ENCODE results near the gene CACNG4. TPM values are rescaled to one million over a fixed set of nuclear protein-coding genes. Genes with fewer than 3 reads are reported as not detected.

CACNG4 gene
- total RNA-seq, 1 donor from 2014 or later, result not detected

DNA sequence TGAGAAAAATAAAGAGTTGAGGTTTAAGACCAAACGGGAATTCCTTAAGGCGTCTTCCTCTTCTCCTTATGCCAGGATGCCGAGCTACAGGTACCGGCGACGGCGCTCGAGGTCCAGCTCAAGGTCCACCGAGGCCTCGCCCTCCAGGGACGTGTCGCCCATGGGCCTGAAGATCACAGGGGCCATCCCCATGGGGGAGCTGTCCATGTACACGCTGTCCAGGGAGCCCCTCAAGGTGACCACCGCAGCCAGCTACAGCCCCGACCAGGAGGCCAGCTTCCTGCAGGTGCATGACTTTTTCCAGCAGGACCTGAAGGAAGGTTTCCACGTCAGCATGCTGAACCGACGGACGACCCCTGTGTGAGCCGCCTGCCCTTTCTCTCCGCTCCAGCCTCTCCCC, 66.1 kb downstream of the CACNG4 start:
- Histone ChIP-seq H3K4me1 (peaks cover 8% of the 10 kb centered on the region), H3K27me3 (ENCODE audit: low read depth) (no peaks in the 10 kb centered on the region), H3K9me3 (replicated peaks) (no peaks in the 10 kb centered on the region), H3K27ac (replicated peaks) (no peak overlapping the region), H3K4me3 (no peak overlapping the region), H3K36me3 (no peaks in the 10 kb centered on the region)
- TF ChIP-seq, protein P1, sequence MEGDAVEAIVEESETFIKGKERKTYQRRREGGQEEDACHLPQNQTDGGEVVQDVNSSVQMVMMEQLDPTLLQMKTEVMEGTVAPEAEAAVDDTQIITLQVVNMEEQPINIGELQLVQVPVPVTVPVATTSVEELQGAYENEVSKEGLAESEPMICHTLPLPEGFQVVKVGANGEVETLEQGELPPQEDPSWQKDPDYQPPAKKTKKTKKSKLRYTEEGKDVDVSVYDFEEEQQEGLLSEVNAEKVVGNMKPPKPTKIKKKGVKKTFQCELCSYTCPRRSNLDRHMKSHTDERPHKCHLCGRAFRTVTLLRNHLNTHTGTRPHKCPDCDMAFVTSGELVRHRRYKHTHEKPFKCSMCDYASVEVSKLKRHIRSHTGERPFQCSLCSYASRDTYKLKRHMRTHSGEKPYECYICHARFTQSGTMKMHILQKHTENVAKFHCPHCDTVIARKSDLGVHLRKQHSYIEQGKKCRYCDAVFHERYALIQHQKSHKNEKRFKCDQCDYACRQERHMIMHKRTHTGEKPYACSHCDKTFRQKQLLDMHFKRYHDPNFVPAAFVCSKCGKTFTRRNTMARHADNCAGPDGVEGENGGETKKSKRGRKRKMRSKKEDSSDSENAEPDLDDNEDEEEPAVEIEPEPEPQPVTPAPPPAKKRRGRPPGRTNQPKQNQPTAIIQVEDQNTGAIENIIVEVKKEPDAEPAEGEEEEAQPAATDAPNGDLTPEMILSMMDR (IDR thresholded peaks at IDR 0.05; ENCODE audit: borderline replicate concordance), result no peak
- no peak for DNase-seq
- intact Hi-C loops (cut with micrococcal nuclease), result no loop called here

DNA sequence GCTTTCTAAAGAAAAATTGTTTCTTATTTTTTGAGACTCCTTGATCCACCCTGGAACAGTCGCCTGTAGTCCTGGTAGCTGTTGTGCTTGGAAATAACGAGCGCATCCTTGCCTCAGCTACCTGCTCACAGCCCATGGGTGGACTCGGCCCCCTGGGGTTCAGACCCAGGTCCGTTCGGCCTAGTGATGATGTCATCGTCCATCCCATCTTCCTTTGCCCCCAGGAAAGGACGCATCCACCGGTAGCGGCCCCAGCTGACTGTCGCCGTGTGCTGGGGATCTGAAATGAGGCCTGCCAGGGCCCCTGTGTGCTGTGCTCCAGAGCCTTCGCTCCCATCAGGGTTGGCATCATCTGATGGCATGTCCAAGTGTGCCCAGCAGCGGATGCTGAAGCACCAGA, 67.9 kb downstream of the CACNG4 start:
- intact Hi-C loops (cut with micrococcal nuclease), result no loop called here
- no peak overlapping the region for H3K4me3 ChIP-seq
- no peak for DNase-seq
- H3K27ac ChIP-seq (replicated peaks), result no peak overlapping the region
- peaks cover 2% of the 10 kb centered on the region for H3K4me1 ChIP-seq
- no peaks in the 10 kb centered on the region for H3K27me3 ChIP-seq (ENCODE audit: low read depth)
- no peaks in the 10 kb centered on the region for H3K9me3 ChIP-seq (replicated peaks)
- H3K36me3 ChIP-seq, result no peaks in the 10 kb centered on the region
- TF ChIP-seq, protein P1 (IDR thresholded peaks at IDR 0.05; ENCODE audit: borderline replicate concordance), result no peak

DNA sequence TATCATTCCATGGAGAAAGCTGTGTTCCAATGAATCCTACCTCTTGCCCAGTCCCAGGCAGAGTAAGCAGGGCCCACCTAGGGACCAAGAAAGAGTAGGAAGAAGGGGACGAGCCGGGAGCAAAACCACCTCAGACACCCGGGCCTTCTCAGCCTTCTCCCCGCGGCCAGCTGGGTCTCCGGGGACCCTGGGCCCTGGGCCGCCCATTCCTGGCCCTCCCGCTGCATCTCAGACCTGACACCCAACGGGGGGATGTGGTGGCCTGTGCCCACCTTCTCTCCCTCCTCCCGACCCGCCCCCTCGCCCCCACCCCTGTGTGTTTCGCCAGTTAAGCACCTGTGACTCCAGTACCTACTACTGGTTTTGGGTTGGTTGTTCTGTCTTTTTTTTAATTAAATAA, 68.5 kb downstream of the CACNG4 start:
- TF ChIP-seq, protein P1 (IDR thresholded peaks at IDR 0.05; ENCODE audit: borderline replicate concordance), result no peak
- intact Hi-C loops (cut with micrococcal nuclease), result no loop called here
- DNase-seq, result no peak
- Histone ChIP-seq H3K9me3 (replicated peaks) (no peaks in the 10 kb centered on the region), H3K4me3 (no peak overlapping the region), H3K27ac (replicated peaks) (no peak overlapping the region), H3K4me1 (no peaks in the 10 kb centered on the region), H3K27me3 (ENCODE audit: low read depth) (no peaks in the 10 kb centered on the region), H3K36me3 (no peaks in the 10 kb centered on the region)

DNA sequence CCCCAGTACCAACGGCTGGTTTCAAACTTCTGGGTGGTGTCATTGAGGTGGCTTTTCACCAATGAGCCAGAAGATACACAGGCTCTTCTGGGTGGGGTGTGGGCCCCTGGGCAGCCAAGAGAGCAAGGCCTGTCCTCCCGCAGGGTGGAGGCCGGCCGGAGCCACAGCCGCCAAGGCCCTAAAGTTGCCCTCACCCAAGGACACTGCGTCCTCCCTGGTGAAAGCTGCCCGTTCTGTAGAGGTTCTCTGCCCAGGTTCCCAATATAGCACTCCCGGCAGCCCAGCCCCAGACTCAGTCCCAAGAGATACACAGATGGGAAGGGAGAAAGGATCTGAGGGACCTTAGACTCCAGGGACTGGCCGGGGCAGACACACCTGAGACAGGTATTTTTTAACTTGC, 69.1 kb downstream of the CACNG4 start:
- DNase-seq, result no peak
- no peak overlapping the region for H3K27ac ChIP-seq (replicated peaks)
- no peaks in the 10 kb centered on the region for H3K36me3 ChIP-seq
- H3K4me1 ChIP-seq, result no peaks in the 10 kb centered on the region
- TF ChIP-seq, protein P1 (IDR thresholded peaks at IDR 0.05; ENCODE audit: borderline replicate concordance), result no peak
- no peak overlapping the region for H3K4me3 ChIP-seq
- no peaks in the 10 kb centered on the region for H3K9me3 ChIP-seq (replicated peaks)
- H3K27me3 ChIP-seq (ENCODE audit: low read depth), result peaks cover 2% of the 10 kb centered on the region
- intact Hi-C loops (cut with micrococcal nuclease), result no loop called here

DNA sequence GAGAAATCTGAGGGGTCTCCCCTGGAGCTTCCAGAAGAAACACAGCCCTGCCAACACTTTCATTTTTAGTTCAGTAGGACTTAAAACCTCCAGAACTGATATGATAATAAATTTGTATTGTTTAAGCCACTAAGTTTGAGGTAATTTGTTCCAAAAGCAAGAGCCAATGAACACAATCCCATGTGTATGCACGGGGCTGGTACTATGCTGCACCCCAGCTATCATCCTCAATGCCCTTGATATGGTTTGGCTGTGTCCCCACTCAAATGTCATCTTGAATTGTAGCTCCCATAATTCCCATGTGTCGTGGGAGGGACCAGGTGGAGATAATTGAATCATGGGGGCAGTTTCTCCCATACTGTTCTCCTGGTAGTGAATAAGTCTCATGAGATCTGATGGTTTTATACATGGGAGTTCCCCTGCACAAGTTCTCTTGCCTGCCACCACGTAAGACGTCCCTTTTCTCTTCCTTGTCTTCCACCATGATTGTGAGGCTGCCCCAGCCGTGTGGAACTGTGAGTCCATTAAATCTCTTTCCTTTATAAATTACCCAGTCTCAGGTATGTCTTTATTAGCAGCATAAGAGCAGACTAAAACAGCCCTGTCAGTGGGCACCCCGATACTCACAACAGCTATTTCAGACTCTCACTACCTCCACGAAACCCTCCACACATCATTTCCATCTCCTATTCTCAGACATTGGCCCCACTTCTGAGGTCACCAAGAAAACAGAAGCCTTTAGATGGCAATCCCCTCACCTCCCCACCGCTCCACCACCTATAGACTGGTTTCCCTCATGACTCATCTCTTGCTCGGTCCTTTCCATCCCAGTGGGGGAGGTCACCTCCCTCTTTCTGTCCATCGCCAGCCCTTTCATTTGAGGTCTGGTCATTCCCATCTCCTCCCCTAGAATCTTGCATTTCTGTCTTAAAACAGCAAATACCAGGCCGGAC, 70.9 kb downstream of the CACNG4 start:
- H3K4me1 ChIP-seq, result no peaks in the 10 kb centered on the region
- TF ChIP-seq, protein P1 (IDR thresholded peaks at IDR 0.05; ENCODE audit: borderline replicate concordance), result no peak
- peaks cover 4% of the 10 kb centered on the region for H3K27me3 ChIP-seq (ENCODE audit: low read depth)
- intact Hi-C loops (cut with micrococcal nuclease), result no loop called here
- H3K4me3 ChIP-seq, result no peak overlapping the region
- H3K27ac ChIP-seq (replicated peaks), result no peak overlapping the region
- no peak for DNase-seq
- no peaks in the 10 kb centered on the region for H3K36me3 ChIP-seq
- H3K9me3 ChIP-seq (replicated peaks), result no peaks in the 10 kb centered on the region
